Endometrial microvascular endothelial cells (primary cell): ENCODE data around the gene RASSF6. TPM values are rescaled to one million over a fixed set of nuclear protein-coding genes. Genes with fewer than 3 reads are reported as not detected.
"Not testable (repeated sequence)": the region's sequence is repeated elsewhere in the genome, so short reads cannot be mapped to it uniquely, and the experiment has no call there.

Source experiments
- in situ Hi-C: cut with HindIII; loops from 2 replicates; pipeline ENCODE4 v1.10.0; 2017; ENCODE audit warnings: low sequenced_read_pairs, low pct_unique_long_range_greater_than_20kb; ENCODE audit errors: inconsistent ontology term
- total RNA-seq: library from RNA; depleted of rRNA; stranded (reverse); fragments of >200 nt; gene quantifications from one replicate; pipeline ENCODE4 v1.2.3, GENCODE V29; 2015; ENCODE audit errors: inconsistent ontology term

RASSF6 gene
- total RNA-seq, 1 donor from 2014 or later = not detected

GRCh38 chr4:73589261-73589847, 30.9 kb downstream of the RASSF6 start:
- in situ Hi-C loops = no loop called here

- in situ Hi-C loops = no loop called here
Measured at GRCh38 chr4:73588613-73589012, 31.6 kb downstream of the RASSF6 start.

GRCh38 chr4:73586666-73587065, 33.6 kb downstream of the RASSF6 start:
- in situ Hi-C loops = no loop called here

GRCh38 chr4:73586040-73586439, 34.2 kb downstream of the RASSF6 start:
- in situ Hi-C loops = no loop called here

- in situ Hi-C loops = no loop called here
Measured at GRCh38 chr4:73585345-73585744, 34.9 kb downstream of the RASSF6 start.

GRCh38 chr4:73583666-73584065, 36.6 kb downstream of the RASSF6 start:
- in situ Hi-C loops = no loop called here

- in situ Hi-C loops = no loop called here
Measured at GRCh38 chr4:73577371-73577770, 42.9 kb downstream of the RASSF6 start.

- in situ Hi-C loops = no loop called here
Measured at GRCh38 chr4:73576381-73576780, 43.9 kb downstream of the RASSF6 start.

GRCh38 chr4:73575660-73576059, 44.6 kb downstream of the RASSF6 start:
- in situ Hi-C loops = no loop called here

- in situ Hi-C loops = no loop called here
Measured at GRCh38 chr4:73573794-73574528, 46.3 kb downstream of the RASSF6 start.

- in situ Hi-C loops = not testable (repeated sequence)
Measured at GRCh38 chr4:73550865-73551264, 69.4 kb downstream of the RASSF6 start.

GRCh38 chr4:73544620-73545019, 75.6 kb downstream of the RASSF6 start:
- in situ Hi-C loops = no loop called here

- in situ Hi-C loops = no loop called here
Measured at GRCh38 chr4:73541251-73541650, 79.0 kb downstream of the RASSF6 start.

GRCh38 chr4:73540826-73541225, 79.4 kb downstream of the RASSF6 start:
- in situ Hi-C loops = no loop called here

GRCh38 chr4:73539386-73539785, 80.8 kb downstream of the RASSF6 start:
- in situ Hi-C loops = no loop called here

GRCh38 chr4:73538162-73538561, 82.1 kb downstream of the RASSF6 start:
- in situ Hi-C loops = no loop called here

GRCh38 chr4:73533515-73534422, 86.5 kb downstream of the RASSF6 start:
- in situ Hi-C loops = no loop called here

GRCh38 chr4:73528171-73528570, 92.1 kb downstream of the RASSF6 start:
- in situ Hi-C loops = no loop called here

GRCh38 chr4:73527196-73527595, 93.0 kb downstream of the RASSF6 start:
- in situ Hi-C loops = no loop called here

- in situ Hi-C loops = no loop called here
Measured at GRCh38 chr4:73525611-73526010, 94.6 kb downstream of the RASSF6 start.
